ENCODE data around the gene LCN12. TPM values are rescaled to one million over a fixed set of nuclear protein-coding genes. Genes with fewer than 3 reads are reported as not detected.
A peak's percentile ranks its signal among the peaks of the same experiment; 100 is the strongest.

The LCN12 gene
- total RNA-seq, 1 donor: not detected

- TF ChIP-seq, protein P1, sequence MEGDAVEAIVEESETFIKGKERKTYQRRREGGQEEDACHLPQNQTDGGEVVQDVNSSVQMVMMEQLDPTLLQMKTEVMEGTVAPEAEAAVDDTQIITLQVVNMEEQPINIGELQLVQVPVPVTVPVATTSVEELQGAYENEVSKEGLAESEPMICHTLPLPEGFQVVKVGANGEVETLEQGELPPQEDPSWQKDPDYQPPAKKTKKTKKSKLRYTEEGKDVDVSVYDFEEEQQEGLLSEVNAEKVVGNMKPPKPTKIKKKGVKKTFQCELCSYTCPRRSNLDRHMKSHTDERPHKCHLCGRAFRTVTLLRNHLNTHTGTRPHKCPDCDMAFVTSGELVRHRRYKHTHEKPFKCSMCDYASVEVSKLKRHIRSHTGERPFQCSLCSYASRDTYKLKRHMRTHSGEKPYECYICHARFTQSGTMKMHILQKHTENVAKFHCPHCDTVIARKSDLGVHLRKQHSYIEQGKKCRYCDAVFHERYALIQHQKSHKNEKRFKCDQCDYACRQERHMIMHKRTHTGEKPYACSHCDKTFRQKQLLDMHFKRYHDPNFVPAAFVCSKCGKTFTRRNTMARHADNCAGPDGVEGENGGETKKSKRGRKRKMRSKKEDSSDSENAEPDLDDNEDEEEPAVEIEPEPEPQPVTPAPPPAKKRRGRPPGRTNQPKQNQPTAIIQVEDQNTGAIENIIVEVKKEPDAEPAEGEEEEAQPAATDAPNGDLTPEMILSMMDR (IDR thresholded peaks at IDR 0.05; ENCODE audit: insufficient read depth, low read length): no peak
- DNase-seq (ENCODE audit: low read depth): no peak
- no peak overlapping the region for H3K4me3 ChIP-seq (ENCODE audit: low read depth, low read length)
Observed at GRCh38 chr9:136941231-136942111, 10.6 kb upstream of the LCN12 start.

DNA sequence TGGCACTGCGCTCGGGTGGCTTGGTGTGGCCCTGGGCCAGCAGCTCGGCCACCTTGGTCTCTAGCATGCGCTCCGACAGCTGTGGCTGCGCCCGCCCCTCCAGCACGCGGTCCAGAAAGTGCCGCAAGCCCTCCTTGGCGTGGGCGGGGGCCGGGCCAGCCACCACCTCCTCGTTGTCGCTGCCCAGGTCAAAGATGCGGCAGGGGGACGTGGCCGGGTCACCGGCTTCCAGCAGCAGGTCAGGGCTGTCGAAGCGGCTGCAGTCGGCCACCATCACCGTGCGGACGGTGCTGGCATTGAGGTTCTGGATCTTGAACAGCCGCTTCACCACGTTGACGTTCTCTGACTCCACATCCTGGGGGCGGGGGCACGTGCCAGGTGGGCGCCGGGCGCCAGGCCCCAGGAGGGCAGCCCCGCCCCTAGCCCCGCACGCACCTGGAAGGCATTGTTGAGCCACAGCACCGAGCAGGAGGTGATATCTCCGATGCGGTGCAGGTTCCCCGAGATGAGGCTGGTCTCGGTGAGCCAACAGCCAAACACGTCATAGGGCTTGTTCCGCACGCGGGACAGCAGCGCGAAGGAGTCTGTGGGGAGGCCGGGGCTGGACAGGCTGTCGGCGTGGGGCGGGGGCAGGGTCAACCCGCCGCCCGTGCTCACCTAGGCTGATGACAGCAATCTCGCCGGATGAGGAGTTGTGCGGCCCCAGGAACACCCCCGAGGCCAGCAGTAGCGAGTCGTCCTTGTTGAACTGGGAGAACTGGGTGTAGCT is 9.8 kb upstream of the LCN12 start:
- no peak for DNase-seq (ENCODE audit: low read depth)
- TF ChIP-seq, protein P1 (IDR thresholded peaks at IDR 0.05; ENCODE audit: insufficient read depth, low read length): no peak
- peak overlapping the region; percentile 14 for H3K4me3 ChIP-seq (ENCODE audit: low read depth, low read length)

- TF ChIP-seq, protein P1 (IDR thresholded peaks at IDR 0.05; ENCODE audit: insufficient read depth, low read length): no peak
- peak overlapping the region; percentile 83 for H3K4me3 ChIP-seq (ENCODE audit: low read depth, low read length)
- no peak for DNase-seq (ENCODE audit: low read depth)
Observed at GRCh38 chr9:136942881-136943230, 9.2 kb upstream of the LCN12 start.

DNA sequence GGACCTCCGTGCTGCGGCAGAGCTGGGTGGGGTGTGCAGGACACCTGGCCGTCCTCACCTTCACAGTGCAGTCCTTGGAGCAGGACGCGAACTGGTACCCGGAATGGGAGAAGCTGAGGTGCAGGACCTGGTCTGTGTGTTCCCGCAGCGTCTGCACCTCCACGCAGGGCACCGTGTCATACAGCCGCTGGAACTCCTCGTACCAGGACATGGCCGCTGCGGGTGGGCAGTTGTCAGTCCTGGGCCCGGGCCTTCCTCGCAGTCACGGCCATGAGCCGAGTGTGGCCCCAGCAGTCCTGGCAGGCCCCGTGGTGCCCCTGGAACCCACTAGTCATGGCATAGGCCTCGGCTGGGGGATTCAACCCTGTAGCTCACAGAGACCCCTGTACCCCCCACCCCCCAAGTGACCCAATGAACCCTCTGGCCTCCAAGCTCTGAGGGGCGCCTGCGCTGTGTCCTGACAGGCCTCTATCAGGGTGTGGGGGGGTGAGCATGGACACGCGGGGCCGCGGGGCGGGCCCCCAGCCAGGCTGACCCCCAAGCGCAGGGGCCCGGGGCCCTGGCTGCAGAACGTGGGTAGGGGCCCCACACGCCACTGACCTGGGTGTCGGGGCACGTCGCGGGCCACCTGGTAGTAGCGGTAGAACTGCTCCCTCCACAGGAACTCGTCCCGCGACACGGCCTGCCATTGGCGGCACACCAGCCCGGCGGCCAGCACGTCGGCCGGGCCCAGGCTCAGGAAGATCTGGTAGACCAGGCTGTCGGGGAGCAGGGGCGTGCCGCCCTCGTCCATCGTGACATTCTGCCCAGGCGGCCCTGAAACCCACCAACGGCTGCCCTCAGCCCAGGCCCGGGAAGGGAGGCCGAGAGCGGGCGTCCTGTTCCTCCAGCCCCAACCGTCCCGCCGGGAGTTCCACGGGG is 8.5 kb upstream of the LCN12 start:
- peak overlapping the region; percentile 83 for H3K4me3 ChIP-seq (ENCODE audit: low read depth, low read length)
- TF ChIP-seq, protein P1 (IDR thresholded peaks at IDR 0.05; ENCODE audit: insufficient read depth, low read length): no peak
- DNase-seq (ENCODE audit: low read depth): peak; percentile 16

- peak; percentile 44 for DNase-seq (ENCODE audit: low read depth)
- TF ChIP-seq, protein P1 (IDR thresholded peaks at IDR 0.05; ENCODE audit: insufficient read depth, low read length): no peak
- H3K4me3 ChIP-seq (ENCODE audit: low read depth, low read length): peak overlapping the region; percentile 83
Observed at GRCh38 chr9:136944212-136944518, 7.9 kb upstream of the LCN12 start.

- TF ChIP-seq, protein P1 (IDR thresholded peaks at IDR 0.05; ENCODE audit: insufficient read depth, low read length): peak; percentile 85
- peak within 1 kb of the TSS; percentile 83 for H3K4me3 ChIP-seq (ENCODE audit: low read depth, low read length)
- peak; percentile 89 for DNase-seq (ENCODE audit: low read depth)
Observed at GRCh38 chr9:136944519-136945332, 7.3 kb upstream of the LCN12 start, which contains the start of the genes C8G and FBXW5. C8G (plus strand) TSS chr9:136945243; CDS start chr9:136945321, 78 bp downstream. FBXW5 (minus strand) TSS chr9:136944738; CDS start chr9:136944083, 655 bp downstream.

Measured in fibroblast of the aortic adventitia (primary cell).